ENCODE measurements around the gene PIK3R6. TPM values are rescaled to one million over a fixed set of nuclear protein-coding genes. Genes with fewer than 3 reads are reported as not detected.

PIK3R6 gene
- total RNA-seq, 3 donors from 2014 or later = 0.32 to 0.35 TPM; not detected in 1

DNA sequence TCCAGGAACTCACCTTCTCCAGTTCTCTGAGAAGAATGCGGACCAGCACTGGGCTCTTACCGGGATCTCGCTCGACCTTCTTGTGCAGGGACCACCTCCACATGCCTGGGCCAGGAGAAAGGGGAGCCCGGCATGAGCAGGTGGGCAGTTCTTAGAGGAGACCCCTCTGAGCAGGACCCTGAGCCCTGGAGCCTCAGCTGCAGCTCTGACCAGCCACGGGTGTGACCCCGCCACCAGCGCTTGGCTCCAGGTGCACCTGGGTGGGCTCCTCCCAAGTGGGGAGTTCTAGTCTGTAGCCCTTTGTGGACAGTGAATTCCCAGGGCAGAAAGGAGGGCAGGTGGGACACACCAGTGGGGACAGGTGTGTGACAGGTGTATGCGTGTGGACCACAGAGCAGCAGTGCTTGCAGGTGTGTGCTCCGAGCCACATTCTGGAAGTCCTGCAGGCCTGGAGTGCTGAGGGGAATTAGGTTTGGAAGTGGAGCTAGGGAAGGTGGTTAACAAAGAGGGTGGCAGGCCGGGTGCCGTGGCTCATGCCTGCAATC, 28.9 kb downstream of the PIK3R6 start:
- ATAC-seq (no peak), DNase-seq (no peak)
- Mint-ChIP-seq H3K9me3 (no peaks in the 10 kb centered on the region), H3K4me3 (no peak overlapping the region), H3K36me3 (ENCODE audit: insufficient read depth) (no peaks in the 10 kb centered on the region), H3K4me1 (ENCODE audit: low read depth) (no peaks in the 10 kb centered on the region), H3K27me3 (ENCODE audit: low read depth) (peaks cover 5% of the 10 kb centered on the region)

DNA sequence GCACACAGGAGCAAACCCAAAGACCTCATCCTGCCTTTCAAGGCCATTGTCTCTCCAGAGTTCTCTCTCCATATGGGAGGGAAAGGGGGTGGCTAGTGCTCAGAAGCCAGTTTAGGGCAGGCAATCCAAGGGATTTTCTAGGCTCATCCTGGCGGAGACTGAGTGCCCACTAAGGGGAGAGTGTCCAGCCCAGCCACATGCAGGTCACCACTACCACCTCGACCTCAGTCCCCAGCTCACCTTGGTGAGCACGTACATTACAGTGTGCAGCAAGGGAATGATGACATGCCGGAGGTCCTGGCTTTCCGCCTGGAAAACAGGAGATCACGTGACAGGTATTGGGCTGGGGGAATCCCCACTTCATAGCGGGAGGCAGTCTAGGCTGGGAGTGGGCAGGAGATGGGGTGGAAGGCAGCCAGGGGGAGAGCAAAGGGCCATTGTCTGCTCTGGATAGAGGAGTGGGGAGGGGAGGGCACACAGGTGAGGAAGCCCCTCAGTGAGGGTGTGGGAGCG, 29.9 kb downstream of the PIK3R6 start:
- no peaks in the 10 kb centered on the region for H3K36me3 Mint-ChIP-seq (ENCODE audit: insufficient read depth)
- ATAC-seq (no peak), DNase-seq (no peak)
- peaks cover 5% of the 10 kb centered on the region for H3K27me3 Mint-ChIP-seq (ENCODE audit: low read depth)
- no peaks in the 10 kb centered on the region for H3K9me3 Mint-ChIP-seq
- no peak overlapping the region for H3K4me3 Mint-ChIP-seq
- no peaks in the 10 kb centered on the region for H3K4me1 Mint-ChIP-seq (ENCODE audit: low read depth)

DNA sequence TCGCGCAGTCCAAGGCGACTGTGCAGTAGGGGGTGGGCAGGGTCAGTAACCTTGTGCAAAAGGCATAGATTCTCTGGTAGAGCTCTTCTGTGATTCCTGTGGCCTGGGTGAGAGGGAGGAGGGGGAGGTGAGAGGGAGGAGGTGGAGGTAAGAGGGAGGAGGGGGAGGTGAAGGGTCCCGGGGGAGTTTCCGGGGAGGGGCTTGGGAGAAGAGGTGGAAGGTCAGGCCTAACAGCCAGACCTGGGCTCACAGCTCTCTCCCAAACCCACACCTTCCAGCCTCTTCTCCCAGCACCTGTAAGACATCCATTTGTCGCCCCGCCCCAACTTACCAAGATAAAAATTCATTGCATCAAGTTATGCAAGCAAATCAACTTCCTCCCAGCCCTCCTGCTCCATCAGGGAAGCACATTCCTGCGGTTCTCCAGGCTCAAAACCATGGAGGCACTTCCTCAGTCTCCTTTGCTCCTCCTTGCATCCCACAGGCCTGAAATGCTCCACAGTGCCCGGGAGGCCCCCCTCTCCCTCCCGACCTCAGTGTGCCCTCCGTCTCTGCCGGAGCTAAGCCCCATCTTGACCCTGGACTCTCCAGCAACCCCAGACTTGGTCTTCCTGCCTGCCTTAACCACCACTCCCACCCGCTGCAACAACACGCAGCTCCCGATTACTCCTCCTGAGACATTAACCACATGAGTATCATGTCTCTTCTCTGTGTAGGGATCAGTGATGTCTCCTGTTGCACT, 30.5 kb downstream of the PIK3R6 start:
- Mint-ChIP-seq H3K36me3 (ENCODE audit: insufficient read depth) (no peaks in the 10 kb centered on the region), H3K9me3 (no peaks in the 10 kb centered on the region), H3K4me1 (ENCODE audit: low read depth) (no peaks in the 10 kb centered on the region), H3K27me3 (ENCODE audit: low read depth) (peaks cover 5% of the 10 kb centered on the region), H3K4me3 (no peak overlapping the region)
- ATAC-seq (no peak), DNase-seq (no peak)

DNA sequence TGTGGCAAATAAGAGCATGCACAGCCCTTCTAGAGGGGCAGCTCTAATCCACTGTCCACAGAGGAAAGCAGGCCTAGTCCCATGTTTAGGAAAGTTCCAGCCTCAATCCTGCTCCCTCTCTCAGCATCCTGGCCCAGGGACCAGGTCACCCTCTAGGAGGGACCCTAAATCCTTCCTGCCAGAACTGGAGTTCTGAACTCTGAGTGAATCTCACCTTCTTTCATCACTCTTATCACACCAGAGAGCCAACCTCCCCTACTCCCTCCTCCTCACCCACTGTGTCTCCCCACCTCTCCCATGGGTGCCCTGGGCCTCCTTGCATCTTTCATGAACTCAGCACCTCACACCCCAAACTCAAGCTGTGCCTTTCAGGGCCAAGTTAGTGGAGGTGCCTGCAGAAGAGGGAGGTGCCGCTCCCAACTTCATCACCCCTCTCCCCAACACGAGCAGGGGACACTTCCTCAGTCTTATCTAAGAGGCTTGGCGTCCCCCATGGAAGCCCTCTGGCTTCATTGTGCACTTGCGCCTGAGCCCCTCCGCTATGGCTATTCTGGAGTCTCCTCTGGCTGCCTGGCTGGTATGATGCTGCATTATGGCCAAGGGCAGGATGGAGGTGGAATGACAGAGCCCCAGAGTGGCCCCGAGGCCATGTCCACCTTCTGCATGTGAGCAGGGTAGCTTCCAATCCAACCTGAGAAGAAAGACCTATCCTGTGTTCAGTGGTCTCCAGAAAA, 31.7 kb downstream of the PIK3R6 start:
- H3K9me3 Mint-ChIP-seq = no peaks in the 10 kb centered on the region
- no peaks in the 10 kb centered on the region for H3K4me1 Mint-ChIP-seq (ENCODE audit: low read depth)
- H3K36me3 Mint-ChIP-seq (ENCODE audit: insufficient read depth) = no peaks in the 10 kb centered on the region

DNA sequence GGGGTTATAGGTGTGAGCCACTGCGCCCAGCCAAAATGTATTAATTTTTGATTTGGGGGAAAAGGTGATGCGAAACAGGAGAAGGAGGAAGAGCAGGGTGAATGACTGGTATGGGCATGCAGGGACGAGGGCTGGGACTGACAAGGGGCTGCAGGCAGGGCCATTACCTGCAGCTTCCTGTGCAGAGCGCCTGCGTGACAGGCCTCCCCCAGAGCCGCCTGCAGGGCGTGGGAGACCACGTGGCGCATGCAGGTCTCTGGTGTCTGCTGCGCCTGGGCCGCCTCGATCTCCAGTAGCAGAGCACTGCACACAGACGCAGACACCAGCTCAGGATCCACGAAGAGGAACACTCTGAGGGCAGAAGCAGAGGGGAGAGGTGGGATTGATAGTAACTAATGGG, 32.4 kb downstream of the PIK3R6 start:
- Mint-ChIP-seq H3K4me1 (ENCODE audit: low read depth) (no peaks in the 10 kb centered on the region), H3K27me3 (ENCODE audit: low read depth) (peaks cover 5% of the 10 kb centered on the region), H3K4me3 (no peak overlapping the region), H3K9me3 (no peaks in the 10 kb centered on the region), H3K36me3 (ENCODE audit: insufficient read depth) (no peaks in the 10 kb centered on the region)
- DNase-seq (no peak), ATAC-seq (no peak)

More for the DNA sequence above, 31.7 kb downstream of the PIK3R6 start:
- ATAC-seq (no peak), DNase-seq (no peak)
- Mint-ChIP-seq H3K4me3 (no peak overlapping the region), H3K27me3 (ENCODE audit: low read depth) (peaks cover 5% of the 10 kb centered on the region)

DNA sequence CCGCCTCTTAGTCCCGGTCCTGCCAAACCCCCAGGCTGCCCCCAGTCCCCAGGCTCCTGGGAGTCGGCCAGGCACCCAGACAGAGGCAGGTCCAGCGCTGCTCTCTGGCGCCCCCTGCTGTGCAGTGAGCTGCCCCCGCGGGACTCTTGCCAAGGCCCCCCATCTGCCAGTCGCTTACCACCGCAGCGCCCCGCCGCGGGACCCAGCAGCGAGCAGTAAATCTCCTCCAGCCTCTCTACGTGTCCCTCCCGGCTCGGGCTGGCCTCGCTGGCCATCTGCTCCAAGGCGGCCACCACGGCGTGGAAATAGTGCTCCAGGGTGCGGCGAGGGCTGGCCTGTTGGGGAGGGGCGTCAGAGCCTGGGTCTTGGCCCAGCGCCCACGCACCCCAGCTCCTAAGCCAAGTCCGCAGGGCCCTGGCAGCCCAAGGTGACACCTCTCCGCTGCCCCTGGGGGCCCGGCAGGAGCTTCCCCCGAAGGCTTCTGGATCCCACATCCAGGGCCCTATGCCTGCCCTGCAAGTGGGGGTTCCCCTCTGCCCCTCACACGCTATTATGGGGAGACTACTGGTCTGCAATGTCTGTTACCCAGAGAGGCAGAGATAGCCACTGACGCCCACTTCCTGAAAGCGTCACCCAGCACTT, 34.6 kb downstream of the PIK3R6 start:
- no peaks in the 10 kb centered on the region for H3K9me3 Mint-ChIP-seq
- ATAC-seq (no peak), DNase-seq (peak; percentile 18)
- H3K4me1 Mint-ChIP-seq (ENCODE audit: low read depth) = no peaks in the 10 kb centered on the region
- H3K27me3 Mint-ChIP-seq (ENCODE audit: low read depth) = peaks cover 5% of the 10 kb centered on the region
- H3K36me3 Mint-ChIP-seq (ENCODE audit: insufficient read depth) = no peaks in the 10 kb centered on the region
- H3K4me3 Mint-ChIP-seq = no peak overlapping the region

DNA sequence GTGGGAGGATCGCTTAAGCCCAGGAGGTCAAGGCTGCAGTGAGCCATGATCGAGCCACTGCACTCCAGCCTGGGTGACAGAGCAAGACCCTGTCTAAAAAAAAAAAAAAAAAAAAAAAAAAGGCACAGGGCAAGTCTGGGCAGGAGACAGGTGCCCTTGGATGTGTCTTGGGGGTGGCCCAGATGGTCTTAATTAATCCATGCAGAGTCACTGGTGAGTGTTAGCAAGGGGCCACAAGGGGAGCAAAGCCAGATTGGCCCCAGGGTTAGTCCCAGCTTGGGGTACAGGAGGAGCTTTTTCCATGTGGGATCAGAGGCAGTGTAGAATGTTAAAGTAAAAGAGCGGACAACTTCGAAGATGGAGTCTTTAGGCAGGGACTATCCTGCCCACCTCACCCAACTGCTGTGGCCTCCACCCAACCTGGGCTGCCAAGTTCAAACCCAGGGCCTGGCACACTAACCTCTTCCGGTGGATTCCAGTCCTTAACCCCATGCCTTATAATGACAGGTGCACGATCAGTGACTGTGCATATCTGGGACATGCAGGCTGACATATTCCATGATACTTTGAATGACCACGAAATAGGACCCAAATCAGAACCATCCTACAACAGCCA, 36.1 kb downstream of the PIK3R6 start:
- no peak for ATAC-seq
- Mint-ChIP-seq H3K4me1 (ENCODE audit: low read depth) (no peaks in the 10 kb centered on the region), H3K4me3 (no peak overlapping the region), H3K9me3 (no peaks in the 10 kb centered on the region), H3K36me3 (ENCODE audit: insufficient read depth) (no peaks in the 10 kb centered on the region), H3K27me3 (ENCODE audit: low read depth) (no peaks in the 10 kb centered on the region)
- DNase-seq = no peak

DNA sequence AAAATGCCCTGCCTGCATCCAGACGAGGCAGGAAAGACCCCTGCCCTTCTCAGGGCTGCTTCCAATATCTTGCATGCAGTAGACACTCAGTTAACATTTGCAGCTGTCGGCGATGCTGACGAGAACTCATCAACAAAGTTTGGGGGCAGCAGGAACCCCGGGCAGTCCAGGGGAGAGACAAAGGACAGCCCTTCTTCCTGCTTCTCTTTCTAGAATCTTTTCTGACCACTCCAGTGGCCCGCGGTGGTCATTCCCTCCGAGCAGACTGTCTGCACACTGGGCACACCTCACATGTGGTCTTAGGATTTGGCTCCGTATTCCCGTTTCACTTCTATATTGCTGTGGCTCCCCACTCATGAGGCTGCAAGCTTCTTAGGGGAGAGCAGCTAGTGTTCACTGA, 37.3 kb downstream of the PIK3R6 start:
- H3K9me3 Mint-ChIP-seq = no peaks in the 10 kb centered on the region
- no peak for ATAC-seq

DNA sequence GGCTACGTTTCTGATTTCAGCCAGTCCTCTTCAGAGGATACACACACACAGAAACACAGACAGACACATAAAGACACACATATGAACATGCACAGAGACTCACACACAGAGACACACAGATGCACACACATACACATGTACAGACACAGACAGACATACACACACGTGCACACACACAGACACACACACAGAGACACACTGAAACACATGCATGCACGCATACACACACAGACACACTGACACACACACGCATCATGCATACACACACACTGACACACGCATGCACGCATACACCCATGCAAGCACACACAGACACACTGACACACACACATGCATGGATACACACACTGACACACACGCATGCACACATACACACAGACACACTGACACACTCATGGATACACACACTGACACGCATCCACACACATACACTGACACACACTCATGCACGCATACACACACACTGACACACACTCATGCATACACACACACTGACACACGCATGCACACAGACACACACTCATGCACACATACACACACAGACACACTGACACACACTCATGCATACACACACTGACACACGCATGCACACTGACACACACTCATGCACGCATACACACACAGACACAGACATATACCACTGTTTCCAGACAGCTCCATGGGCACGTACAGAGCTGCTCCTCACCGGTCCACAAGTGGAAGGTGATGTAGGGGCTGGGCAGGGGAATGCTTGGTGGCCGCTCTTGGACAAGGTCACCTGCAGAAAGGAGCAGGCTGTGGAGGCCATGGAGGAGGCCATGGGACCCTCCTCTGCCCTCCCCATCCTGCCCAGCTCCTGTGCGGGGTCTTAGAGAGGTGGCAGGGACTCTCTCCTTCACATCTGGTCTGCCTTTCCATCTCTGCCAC, 38.2 kb downstream of the PIK3R6 start:
- H3K4me1 Mint-ChIP-seq (ENCODE audit: low read depth) = no peaks in the 10 kb centered on the region
- H3K36me3 Mint-ChIP-seq (ENCODE audit: insufficient read depth) = no peaks in the 10 kb centered on the region
- H3K9me3 Mint-ChIP-seq = peaks cover 4% of the 10 kb centered on the region
- ATAC-seq (no peak), DNase-seq (no peak)
- no peaks in the 10 kb centered on the region for H3K27me3 Mint-ChIP-seq (ENCODE audit: low read depth)
- no peak overlapping the region for H3K4me3 Mint-ChIP-seq

More for the DNA sequence above, 37.3 kb downstream of the PIK3R6 start:
- Mint-ChIP-seq H3K4me3 (no peak overlapping the region), H3K27me3 (ENCODE audit: low read depth) (no peaks in the 10 kb centered on the region), H3K36me3 (ENCODE audit: insufficient read depth) (no peaks in the 10 kb centered on the region), H3K4me1 (ENCODE audit: low read depth) (no peaks in the 10 kb centered on the region)
- no peak for DNase-seq

DNA sequence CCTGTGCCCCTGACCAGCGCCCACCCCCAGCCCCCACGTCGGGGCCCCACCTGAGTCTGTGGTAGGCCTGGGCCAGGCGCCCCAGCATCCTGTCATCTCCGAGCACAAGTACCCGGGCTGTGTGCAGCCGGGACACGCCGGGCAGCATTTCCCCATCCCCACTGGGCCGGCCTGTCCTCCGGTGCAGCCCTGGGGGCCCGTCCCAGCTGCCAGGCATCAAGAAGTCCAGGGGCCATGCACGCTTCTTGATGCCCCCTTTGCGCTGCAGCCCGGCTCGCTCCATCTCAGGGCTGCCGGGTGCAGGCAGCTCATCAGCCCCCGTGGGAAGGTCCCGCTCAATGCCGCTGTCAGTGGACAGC, 39.0 kb downstream of the PIK3R6 start:
- Mint-ChIP-seq H3K4me3 (no peak overlapping the region), H3K4me1 (ENCODE audit: low read depth) (no peaks in the 10 kb centered on the region), H3K36me3 (ENCODE audit: insufficient read depth) (no peaks in the 10 kb centered on the region), H3K27me3 (ENCODE audit: low read depth) (no peaks in the 10 kb centered on the region), H3K9me3 (peaks cover 5% of the 10 kb centered on the region)
- DNase-seq (no peak), ATAC-seq (no peak)

DNA sequence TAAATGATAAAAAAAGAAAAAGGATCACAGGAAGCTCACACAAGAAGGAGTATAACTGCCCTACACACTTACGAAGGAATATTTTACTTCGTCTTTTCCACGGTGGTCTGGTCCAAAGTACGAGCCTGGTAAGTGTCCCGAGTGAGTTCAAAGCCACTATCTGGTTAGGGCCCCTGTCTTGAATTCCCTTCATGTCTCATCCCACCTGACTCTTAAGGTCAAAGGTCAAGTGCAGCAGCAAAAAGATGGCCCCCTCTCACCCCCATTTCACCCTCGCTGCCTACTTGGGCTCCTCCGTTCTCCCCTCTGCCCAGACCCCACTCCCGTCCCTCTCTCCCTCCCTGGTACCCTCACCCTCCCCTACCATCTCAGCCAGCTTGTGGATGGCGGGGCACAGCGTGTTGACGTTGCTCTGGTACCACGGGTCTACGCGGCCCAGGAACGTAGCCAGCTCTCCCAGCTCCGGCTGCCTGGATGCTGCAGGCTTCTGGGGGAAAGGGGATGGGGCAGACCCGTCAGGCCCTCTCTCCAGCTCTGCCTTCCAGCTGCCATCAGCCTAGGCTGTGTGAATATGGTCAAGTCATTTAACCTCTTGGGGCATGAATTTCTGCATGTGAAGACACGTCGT, 40.6 kb downstream of the PIK3R6 start:
- DNase-seq = no peak
- Mint-ChIP-seq H3K36me3 (ENCODE audit: insufficient read depth) (no peaks in the 10 kb centered on the region), H3K4me1 (ENCODE audit: low read depth) (no peaks in the 10 kb centered on the region), H3K4me3 (no peak overlapping the region), H3K27me3 (ENCODE audit: low read depth) (no peaks in the 10 kb centered on the region), H3K9me3 (peaks cover 5% of the 10 kb centered on the region)
- no peak for ATAC-seq

DNA sequence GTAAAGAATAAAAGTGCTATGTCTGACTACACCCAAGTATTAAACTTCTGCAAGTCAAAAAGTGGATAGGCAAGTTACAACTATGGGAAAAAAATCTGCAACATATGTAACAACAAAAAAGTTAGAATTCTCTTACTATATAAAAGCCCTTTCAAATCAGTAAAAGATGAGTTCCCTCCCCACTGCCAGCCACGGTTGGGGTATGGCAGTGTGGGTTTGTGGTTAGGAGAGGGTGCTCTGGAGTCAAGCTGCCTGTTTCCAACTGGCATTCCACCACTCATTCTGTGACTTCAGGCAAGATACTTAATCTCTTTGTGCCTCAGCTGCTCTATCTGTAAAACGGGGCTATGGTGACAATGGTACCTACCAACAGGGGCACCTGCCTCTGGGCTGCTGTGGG, 41.7 kb downstream of the PIK3R6 start:
- no peaks in the 10 kb centered on the region for H3K27me3 Mint-ChIP-seq (ENCODE audit: low read depth)
- H3K36me3 Mint-ChIP-seq (ENCODE audit: insufficient read depth) = no peaks in the 10 kb centered on the region
- no peak overlapping the region for H3K4me3 Mint-ChIP-seq
- ATAC-seq = no peak
- DNase-seq = no peak
- H3K4me1 Mint-ChIP-seq (ENCODE audit: low read depth) = no peaks in the 10 kb centered on the region
- peaks cover 5% of the 10 kb centered on the region for H3K9me3 Mint-ChIP-seq

DNA sequence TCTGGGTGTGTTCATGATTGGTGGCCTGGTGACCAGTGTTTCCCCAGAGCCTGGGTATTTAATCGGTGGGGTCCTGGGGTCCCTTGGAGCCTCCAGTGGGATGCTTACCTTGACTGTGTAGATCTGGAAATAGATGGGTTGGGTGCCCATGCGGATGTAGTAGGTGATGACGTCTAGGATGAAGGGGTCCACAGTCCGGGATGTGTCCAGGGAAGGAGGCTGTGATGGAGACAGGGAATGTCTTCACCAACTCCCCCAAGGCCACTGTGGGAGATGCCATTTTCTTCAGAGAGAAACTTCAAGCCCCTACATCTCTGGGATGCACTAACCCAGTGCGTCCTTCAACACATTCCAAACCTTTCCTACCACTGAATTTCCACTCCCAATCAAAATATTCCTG, 44.2 kb downstream of the PIK3R6 start:
- ATAC-seq = no peak
- H3K36me3 Mint-ChIP-seq (ENCODE audit: insufficient read depth) = no peaks in the 10 kb centered on the region
- H3K4me3 Mint-ChIP-seq = no peak overlapping the region
- H3K27me3 Mint-ChIP-seq (ENCODE audit: low read depth) = no peaks in the 10 kb centered on the region
- no peaks in the 10 kb centered on the region for H3K4me1 Mint-ChIP-seq (ENCODE audit: low read depth)
- no peak for DNase-seq
- H3K9me3 Mint-ChIP-seq = peaks cover 5% of the 10 kb centered on the region

Measured in activated T-cell treated with anti-CD3 and anti-CD28 coated beads, Interleukin-2, amount 50 U/mL, for 4 hours (primary cell).